Measurements from ENCODE around the gene RERGL.

- TF ChIP-seq ARNTL (CRISPR knock-in tag; IDR thresholded peaks at IDR 0.05; ENCODE audit: borderline replicate concordance, low read depth): no peak
- TF ChIP-seq ZFP3 (CRISPR knock-in tag; IDR thresholded peaks at IDR 0.05): no peak
- no peak for TF ChIP-seq PATZ1 (CRISPR knock-in tag; IDR thresholded peaks at IDR 0.05; ENCODE audit: borderline replicate concordance)
- no peak for TF ChIP-seq RARB (CRISPR knock-in tag; IDR thresholded peaks at IDR 0.05)
- TF ChIP-seq TOX (CRISPR knock-in tag; IDR thresholded peaks at IDR 0.05; ENCODE audit: borderline replicate concordance): no peak
- TF ChIP-seq ZFP30 (CRISPR knock-in tag; IDR thresholded peaks at IDR 0.05): no peak
- no peak for TF ChIP-seq CREB5 (CRISPR knock-in tag; IDR thresholded peaks at IDR 0.05; ENCODE audit: low read depth)
- TF ChIP-seq ESRRG (CRISPR knock-in tag; IDR thresholded peaks at IDR 0.05): no peak
These were observed 13.6 kb upstream of the RERGL start for GRCh38 chr12:18103624-18104023.

Measured in SK-N-SH treated with all-trans-retinoic acid at 6 μM for 48 hours (cell line).